Stimulated activated CD8-positive, alpha-beta memory T cell treated with anti-CD3 and anti-CD28 coated beads, Interleukin-15, amount 100 ng/mL, for 48 hours (primary cell): ENCODE results near the gene ATP9B.

Experiments
- DNase-seq, 2 donors: peaks; one replicate each; pipeline ENCODE4 v3.0.0-alpha.2; 2020; ENCODE audit warnings: low read depth in 2 of 2

Gene ATP9B

DNA sequence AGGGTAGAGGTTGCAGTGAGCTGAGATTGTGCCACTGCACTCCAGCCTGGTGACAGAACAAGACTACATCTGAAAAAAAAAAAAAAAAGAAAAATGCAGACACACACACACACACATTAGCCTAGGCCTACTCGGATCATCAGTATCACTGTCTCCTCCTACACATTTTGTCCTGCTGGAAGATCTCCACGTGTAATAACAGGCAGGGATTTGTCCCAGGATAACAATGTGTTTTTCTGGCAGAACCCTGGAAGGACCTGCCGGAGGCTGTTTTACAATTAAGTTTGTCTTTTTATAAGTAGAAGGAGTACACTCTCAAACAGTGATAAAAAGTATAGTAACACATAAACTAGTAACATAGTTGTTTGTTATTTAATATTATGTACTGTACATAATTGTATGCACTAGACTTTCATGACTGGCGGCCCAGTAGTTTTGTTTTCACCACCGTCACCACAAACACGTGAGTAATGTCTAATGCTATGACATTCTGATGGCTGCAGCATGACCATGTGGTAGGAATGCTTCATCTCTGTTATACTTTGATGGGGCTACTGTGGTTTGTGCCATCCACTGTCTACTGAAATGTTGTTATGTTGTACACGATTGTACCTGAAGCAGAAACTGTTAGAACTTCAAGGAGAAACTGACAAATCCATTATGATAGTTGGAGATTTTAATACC, 130.6 kb downstream of the ATP9B start:
- DNase-seq, result peak in 1 of 2 donors; percentile 9

DNA sequence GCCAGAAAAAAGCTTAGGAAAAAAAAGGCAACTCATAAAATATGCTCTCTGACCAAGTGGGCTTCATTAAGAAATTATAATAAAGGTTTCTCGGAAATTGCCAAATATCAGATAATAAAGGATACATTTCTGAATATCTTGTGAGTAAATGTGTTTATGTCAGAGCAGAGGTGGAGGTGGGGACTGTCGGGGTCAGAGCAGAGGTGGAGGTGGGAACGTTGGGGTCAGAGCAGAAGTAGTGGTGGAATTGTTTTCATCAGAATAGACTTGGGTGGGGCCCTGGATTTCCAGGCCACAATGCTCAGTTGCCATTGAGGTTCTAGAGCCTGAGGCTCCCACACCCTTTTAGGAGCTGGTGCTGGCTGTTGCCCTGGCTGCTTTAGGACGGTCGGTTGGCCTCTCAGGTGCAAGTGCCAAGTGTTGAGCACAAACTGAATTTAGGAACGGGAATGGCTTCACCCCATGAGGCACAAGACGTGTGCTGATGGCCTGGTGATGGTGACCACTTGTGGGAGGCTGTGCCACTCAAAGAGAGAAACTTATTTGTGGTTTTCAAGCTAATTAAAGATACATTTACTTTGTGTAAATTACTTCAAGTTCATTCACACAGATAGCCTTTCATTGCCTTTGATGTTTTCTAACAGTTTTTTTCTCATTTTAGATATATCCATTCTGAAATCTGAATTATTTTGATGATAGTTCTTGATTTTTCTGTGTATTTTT, 131.5 kb downstream of the ATP9B start:
- no peak for DNase-seq

DNA sequence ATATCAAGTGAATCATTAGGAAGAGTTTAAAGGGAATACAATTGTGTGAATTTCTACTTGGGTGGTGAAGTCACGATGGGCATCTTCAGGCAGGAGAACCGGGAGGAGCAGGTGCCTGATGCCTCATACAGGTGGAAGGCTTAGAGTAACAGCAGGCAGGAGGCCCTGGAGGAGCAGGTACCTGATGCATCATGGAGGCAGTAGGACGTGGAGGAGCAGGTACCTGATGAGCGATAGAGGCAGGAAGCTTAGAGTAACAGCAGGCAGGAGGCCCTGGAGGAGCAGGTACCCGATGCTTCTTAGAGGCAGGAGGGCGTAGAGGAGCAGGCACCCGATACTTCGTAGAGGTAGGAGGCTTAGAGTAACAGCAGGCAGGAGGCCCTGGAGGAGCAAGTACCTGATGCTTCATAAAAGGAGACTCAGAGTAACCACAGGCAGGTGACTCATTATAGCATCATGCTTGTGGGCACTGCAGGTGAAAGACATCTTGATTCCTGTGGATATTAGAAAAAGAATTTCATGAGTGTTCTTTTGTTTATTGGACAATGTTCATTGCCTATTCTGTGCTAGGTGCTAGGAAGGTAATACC, 133.9 kb downstream of the ATP9B start:
- DNase-seq, result peak; percentile 19 to 27

- DNase-seq, result no peak
Measured at GRCh38 chr18:79204889-79205807, 136.0 kb downstream of the ATP9B start.

DNA sequence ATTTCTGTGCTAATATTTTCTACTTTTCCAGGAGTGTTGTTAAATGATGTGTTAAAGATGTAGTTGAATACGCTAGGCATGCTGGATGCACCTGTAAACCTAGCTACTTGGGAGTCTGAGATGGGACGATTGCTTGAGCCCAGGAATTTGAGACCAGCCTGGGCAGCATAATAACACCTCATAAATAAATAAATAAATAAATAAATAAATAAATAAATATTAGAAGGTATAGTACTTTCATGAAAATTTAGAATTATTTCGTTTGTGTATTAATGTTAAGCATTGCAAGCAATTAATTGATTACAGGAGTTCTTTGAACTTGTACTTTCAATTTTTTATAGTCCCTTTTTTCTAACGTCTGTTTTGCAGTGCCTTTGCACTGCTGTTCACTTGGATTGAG, 137.2 kb downstream of the ATP9B start:
- DNase-seq, result no peak

DNA sequence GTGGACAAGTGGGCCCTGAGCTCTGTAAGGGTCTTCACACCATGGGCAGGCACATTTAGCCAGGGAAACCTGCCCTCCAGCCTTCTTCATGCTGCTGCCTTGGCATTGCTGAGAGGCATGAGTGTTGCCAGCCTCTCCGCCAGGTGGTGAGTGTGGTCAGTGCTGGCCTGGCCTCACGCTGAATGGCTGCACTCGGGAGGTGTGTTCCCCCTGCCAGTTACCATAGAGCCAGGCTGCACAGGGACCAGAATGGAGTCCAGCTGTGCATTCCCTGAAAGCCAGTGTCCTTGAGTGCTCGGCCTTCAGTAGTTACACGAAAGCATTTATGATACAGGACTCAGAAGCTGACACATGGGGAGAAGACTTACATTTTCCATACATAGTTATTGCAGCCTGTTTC, 139.7 kb downstream of the ATP9B start:
- no peak for DNase-seq

DNA sequence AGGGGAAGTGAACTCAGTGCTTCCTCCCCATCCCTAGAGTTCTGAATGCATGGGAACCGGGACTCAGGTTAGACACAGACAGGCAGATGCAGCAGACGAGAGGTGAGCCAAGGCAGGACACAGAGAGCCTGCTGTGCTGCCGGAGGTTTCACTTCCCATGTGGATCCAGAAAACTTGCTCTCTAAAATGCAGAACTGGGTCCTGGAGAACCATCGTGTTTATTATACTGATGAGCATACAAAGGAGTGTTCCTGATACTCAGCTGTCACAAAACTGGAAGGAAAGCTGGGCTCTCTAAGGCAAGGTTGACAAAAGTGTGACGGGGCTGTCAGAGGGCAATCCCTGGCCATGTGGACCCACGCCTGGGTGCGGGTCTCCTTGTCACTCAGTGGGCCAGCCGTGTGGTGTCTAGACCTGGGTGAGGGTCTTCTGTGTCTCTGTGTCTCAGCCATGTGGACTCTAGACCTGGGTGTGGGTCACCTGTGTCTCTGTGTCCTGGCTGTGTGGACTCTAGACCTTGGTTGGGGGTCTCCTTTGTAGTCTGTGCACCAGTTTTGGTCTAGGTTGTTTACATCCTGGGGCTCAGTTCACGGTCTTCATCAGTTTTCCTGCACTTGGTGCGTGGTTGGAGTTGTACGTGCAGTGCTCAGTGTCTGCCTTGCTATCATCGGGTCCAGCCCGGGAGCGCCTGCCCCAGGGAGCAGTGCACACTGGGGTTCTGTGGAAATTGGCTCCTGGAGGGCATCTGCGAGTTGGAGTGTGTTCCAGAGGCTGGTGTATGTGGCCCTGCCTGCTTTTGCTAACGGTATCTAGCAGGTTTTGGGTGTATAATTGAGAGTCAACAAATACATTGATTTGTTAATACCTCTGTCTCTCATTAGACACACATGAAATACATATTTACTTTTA, 141.1 kb downstream of the ATP9B start:
- DNase-seq, result no peak

GRCh38 chr18:79211844-79212243, 142.7 kb downstream of the ATP9B start:
- DNase-seq, result no peak

DNA sequence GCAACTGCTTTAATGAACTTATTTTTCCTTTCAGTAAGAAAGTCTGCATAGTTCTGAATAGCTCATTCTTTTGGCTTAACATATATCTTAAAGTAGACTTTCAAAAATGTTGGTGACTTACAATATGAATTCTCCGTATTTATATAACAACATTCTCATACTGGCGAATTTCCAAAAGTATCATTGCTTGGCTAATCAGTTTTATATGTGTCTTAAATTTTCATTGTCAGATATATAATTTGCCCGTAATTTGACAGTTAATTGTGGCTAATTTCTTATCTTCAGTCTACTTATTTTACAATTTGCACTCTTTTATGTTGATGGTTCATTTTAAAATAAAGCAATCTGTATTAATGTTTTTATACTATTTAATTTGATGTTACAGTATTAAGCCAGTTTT, 144.9 kb downstream of the ATP9B start:
- no peak for DNase-seq

GRCh38 chr18:79216176-79216575, 147.0 kb downstream of the ATP9B start:
- DNase-seq, result no peak

DNA sequence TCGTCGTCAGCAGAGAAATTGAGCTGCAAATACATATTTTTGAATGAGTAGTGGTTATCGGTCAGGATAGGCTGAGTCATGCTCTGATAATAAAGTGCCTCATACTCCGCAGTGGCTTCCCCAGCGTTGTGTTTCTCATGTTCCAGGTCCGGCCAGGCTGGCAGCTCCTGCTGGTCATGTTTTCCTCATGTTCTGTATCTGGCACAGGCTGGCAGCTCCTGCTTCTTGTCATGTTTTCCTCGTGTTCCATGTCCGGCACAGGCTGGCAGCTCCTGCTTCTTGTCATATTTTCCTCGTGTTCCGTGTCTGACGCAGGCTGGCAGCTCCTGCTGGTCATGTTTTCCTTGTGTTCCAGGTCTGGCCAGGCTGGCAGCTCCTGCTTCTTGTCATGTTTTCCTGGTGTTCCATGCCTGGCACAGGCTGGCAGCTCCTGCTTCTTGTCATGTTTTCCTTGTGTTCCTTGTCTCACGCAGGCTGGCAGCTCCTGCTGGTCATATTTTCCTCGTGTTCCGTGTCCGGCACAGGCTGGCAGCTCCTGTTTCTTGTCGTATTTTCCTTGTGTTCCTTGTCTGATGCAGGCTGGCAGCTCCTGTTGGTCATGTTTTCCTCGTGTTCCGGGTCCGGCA, 148.9 kb downstream of the ATP9B start:
- DNase-seq, result no peak

DNA sequence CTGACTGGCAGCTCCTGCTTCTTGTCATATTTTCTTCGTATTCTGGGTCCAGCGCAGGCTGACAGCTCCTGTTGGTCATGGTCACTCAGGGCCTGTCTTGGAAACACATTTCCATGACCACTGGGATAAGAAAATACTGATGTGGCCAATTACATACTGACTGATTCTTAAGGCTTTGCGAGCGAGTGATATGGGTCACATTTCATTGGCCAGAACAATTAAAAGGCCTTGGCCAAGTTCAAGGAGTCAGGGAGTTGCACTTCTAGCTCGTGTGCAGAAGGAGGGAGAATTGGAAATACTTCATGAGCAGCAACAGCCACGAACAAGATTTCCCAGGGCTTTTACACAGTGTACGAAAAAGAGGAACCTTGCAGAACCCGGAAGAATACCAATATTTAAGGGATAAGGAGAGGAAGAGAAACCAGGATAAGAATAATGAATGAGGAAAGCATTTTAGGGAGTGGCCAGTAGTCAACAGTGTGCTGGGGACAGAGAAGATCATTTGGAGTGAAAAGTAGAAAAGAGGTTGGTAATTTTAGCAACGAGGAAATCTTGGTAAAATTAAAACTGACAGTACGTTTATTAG, 149.5 kb downstream of the ATP9B start:
- no peak for DNase-seq

DNA sequence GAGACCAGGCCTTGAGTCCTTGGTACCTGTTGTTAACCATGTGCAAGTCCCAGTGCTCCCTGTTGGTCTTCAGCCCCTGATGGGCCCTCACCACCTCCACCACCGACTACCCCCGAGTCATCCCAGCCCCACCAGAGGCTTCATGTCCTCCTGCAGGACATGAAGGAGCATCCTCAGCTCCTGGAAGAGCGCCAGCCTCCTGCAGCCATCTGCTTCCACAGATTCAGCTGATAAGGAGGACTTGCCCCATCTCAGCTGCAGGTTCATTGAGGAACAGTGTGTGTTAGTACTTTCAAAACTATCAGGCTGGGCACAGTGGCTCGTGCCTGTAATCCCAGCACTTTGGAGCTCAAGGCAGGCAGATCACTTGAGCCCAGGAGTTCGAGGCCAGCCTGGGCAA, 151.9 kb downstream of the ATP9B start:
- DNase-seq, result no peak

GRCh38 chr18:79222790-79223189, 153.6 kb downstream of the ATP9B start:
- DNase-seq, result no peak

GRCh38 chr18:79223431-79223830, 154.2 kb downstream of the ATP9B start:
- no peak for DNase-seq

- no peak for DNase-seq
Measured at GRCh38 chr18:79224381-79224780, 155.2 kb downstream of the ATP9B start.

DNA sequence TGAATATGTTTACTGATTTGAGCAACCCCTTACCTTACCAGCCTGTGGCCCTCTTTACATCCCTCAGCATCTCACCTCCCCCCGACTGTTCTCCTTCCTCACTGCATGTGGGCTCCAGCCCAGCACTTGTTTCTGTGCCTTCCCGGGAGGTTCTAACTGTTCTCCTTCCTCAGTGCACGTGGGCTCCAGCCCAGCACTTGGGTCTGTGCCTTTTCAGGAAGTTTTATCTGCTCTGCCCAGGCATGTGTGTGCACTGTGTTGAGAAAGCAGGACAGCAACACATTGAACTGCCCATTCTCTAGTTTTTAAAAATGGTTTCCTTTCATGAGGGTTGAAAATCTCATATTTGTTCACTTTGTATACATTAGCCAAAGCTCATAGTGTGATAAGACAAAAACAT, 158.4 kb downstream of the ATP9B start:
- no peak for DNase-seq

DNA sequence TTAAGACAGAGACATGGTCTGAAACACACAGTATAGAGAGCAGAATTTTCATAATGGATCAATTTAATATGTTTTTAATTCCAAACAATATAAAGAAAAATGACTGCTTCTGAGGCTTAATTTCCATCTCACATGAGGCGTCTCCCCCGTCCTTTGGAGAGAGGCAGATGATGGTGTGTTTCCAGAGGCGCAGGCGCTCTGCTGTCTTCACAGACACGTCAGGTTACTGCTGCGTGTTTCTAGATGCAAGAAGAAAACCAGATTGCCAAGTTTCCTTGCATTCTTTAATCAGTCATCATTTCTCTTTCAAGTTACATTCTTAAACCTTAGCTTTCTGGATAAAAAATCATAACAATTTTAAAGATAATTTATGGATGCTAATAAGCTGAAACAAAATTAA, 160.2 kb downstream of the ATP9B start:
- no peak for DNase-seq

DNA sequence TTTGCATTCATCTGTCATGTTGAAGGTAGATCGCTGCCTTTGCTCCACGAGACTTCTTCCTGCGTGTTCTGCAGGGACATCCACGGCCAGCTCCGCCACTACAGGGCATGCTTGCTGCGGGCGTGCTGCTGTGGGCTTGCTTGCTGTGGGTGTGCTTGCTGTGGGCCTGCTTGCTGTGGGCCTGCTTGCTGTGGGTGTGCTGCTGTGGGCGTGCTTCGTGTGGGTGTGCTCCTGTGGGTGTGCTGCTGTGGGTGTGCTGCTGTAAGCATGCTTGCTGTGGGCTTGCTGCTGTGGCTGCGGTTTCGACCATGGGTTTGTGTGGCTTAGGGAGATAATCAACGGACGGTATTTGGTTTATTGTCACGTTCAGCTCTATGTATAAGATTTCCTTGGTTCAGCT, 165.2 kb downstream of the ATP9B start:
- no peak for DNase-seq

DNA sequence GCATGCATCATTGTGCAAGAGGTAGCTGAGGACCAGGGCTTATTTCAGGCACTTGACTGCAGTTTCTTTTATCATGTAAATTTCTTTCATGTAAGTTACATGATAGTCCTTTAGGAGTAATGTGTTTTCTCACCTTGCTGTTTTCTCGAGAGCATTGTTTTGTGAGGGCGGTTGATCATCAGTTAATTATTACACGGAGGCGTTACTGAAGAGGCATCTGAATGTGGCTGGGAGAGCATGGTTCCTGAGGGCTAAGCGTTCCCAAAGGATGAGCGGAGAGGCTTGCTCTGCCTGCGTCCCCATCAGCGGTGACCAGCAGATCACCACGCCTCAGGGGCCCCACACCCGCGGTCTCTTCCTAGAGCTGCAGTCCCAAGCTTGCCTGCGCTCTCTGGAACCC, 170.4 kb downstream of the ATP9B start:
- DNase-seq, result no peak
